HepG2 (cell line): ENCODE results near the gene RBSN. TPM values are rescaled to one million over a fixed set of nuclear protein-coding genes. Genes with fewer than 3 reads are reported as not detected.

Experiments
- ATAC-seq: fragments of 200-7000 bp; cut with Tn5 transposase; 3 replicates; pipeline ENCODE4 v1.9.1; 2020; ENCODE audit warnings: mild to moderate bottlenecking, moderate library complexity
- BruUV-seq: library from RNA; stranded (reverse); fragments of 400-500 nt; replicated peaks from 2 replicates; lab custom pipeline; 2021; lab: Mats Ljungman, UMichigan
- CTCF ChIA-PET: fragments of 300-600 bp; formaldehyde crosslinking; extraction: SDS; loops from one replicate; lab custom pipeline; 2021; ENCODE audit warnings: low total read pairs, inconsistent platforms, low intra/inter-chr PET ratio; lab: Yijun Ruan, JAX
- POLR2A ChIA-PET: fragments of 350-600 bp; sonication (Branson Sonifier 250); formaldehyde crosslinking; loops from one replicate; lab custom pipeline; 2020; ENCODE audit warnings: antibody characterized with exemption, inconsistent platforms; lab: Yijun Ruan, JAX
- DNase-seq: peaks from one replicate; pipeline ENCODE4 v3.0.0-alpha.2; 2015; ENCODE audit warnings: low spot score
- FAIRE-seq: peaks from 3 replicates; lab custom pipeline; 2011; peaks lifted over from hg19 to GRCh38; lab: Jason Lieb, UNC
- H2AFZ ChIP-seq: one replicate; pipeline ENCODE4 v1.6.1; 2011; ENCODE audit warnings: low read length, inconsistent platforms
- H3K27ac ChIP-seq: fragments of 300-600 bp; 3 replicates; pipeline ENCODE4 v1.8.0; 2011; ENCODE audit warnings: mixed run types, mild to moderate bottlenecking, mixed read lengths, low read length, inconsistent platforms; ENCODE audit not compliant: insufficient read depth; ENCODE audit errors: extremely low read length
- H3K27me3 ChIP-seq, 2 experiments: fragments of 200-600 bp in 1 of 2; 2 replicates in 1 of 2; 3 replicates in 1 of 2; pipeline versions ENCODE4 v1.6.0 to v1.8.0; 2011; ENCODE audit warnings: low read length in 2 of 2, mild to moderate bottlenecking in 2 of 2, moderate library complexity in 2 of 2, inconsistent platforms in 1 of 2; ENCODE audit not compliant: insufficient read depth in 2 of 2, control insufficient read depth in 1 of 2
- H3K36me3 ChIP-seq, 2 experiments: fragments of 200-600 bp in 1 of 2; replicated peaks in 1 of 2; 2 replicates in 1 of 2; 3 replicates in 1 of 2; pipeline versions ENCODE4 v1.5.1 to v1.8.0; 2011; ENCODE audit warnings: low read length in 2 of 2, inconsistent platforms in 1 of 2; ENCODE audit not compliant: insufficient read depth in 2 of 2, control insufficient read depth in 1 of 2
- H3K4me1 ChIP-seq: 2 replicates; pipeline ENCODE4 v1.5.1; 2012; ENCODE audit warnings: low read length, inconsistent platforms; ENCODE audit not compliant: insufficient read depth
- H3K4me2 ChIP-seq: 2 replicates; pipeline ENCODE4 v1.6.0; 2011; ENCODE audit warnings: low read depth, low read length, inconsistent platforms
- H3K4me3 ChIP-seq, 3 experiments: fragments of 200-600 bp in 1 of 3; sonication (generic), shearing (Covaris generic) in 1 of 3; replicated peaks in 1 of 3; 2 replicates each; pipeline ENCODE4 v1.5.1; 2011 to 2016; ENCODE audit warnings: low read length in 3 of 3, inconsistent platforms in 2 of 3, low read depth in 2 of 3, mild to moderate bottlenecking in 2 of 3, control low read depth in 1 of 3, mixed read lengths in 1 of 3; ENCODE audit not compliant: insufficient read depth in 1 of 3
- H3K79me2 ChIP-seq: one replicate; pipeline ENCODE4 v1.6.1; 2011; ENCODE audit warnings: low read length, inconsistent platforms; ENCODE audit not compliant: insufficient read depth
- H3K9ac ChIP-seq: 2 replicates; pipeline ENCODE4 v1.6.0; 2011; ENCODE audit warnings: mild to moderate bottlenecking, low read depth, low read length, inconsistent platforms; ENCODE audit not compliant: insufficient read depth
- H3K9me3 ChIP-seq: 2 replicates; pipeline ENCODE4 v1.5.1; 2012; ENCODE audit warnings: mild to moderate bottlenecking, low read length
- H4K20me1 ChIP-seq: 2 replicates; pipeline ENCODE4 v1.6.0; 2011; ENCODE audit warnings: inconsistent platforms, mild to moderate bottlenecking, low read length, moderate library complexity; ENCODE audit not compliant: insufficient read depth
- ARNT ChIP-seq: fragments of 450-650 bp; IDR thresholded peaks from 2 replicates; pipeline ENCODE4 v1.6.1; 2017
- EED ChIP-seq: sonication (generic); formaldehyde crosslinking; IDR thresholded peaks from 2 replicates; pipeline ENCODE4 v1.5.0; 2020; ENCODE audit warnings: mild to moderate bottlenecking, missing genetic modification reagents
- HNF4A ChIP-seq: sonication (generic); formaldehyde crosslinking; IDR thresholded peaks from 2 replicates; pipeline ENCODE4 v1.4.0; 2020; ENCODE audit warnings: missing genetic modification reagents
- KLF6 ChIP-seq: IDR thresholded peaks from 2 replicates; pipeline ENCODE4 v1.8.0; 2016; ENCODE audit warnings: missing biosample characterization, missing genetic modification reagents
- MAX ChIP-seq: IDR thresholded peaks from 2 replicates; pipeline ENCODE4 v1.6.1; 2012; ENCODE audit warnings: inconsistent platforms
- MYPOP ChIP-seq: sonication (generic); formaldehyde crosslinking; IDR thresholded peaks from 2 replicates; pipeline ENCODE4 v1.8.1; 2023; ENCODE audit warnings: mild to moderate bottlenecking, moderate library complexity, missing genetic modification reagents
- PHB2 ChIP-seq: fragments of 450-650 bp; IDR thresholded peaks from 2 replicates; pipeline ENCODE4 v1.6.1; 2018; ENCODE audit not compliant: partially characterized antibody
- RARA ChIP-seq: IDR thresholded peaks from 2 replicates; pipeline ENCODE4 v1.6.1; 2016; ENCODE audit warnings: missing genetic modification reagents, missing compliant biosample characterization
- RARG ChIP-seq: sonication (generic); formaldehyde crosslinking; IDR thresholded peaks from 2 replicates; pipeline ENCODE4 v1.4.0; 2020; ENCODE audit warnings: low read depth, mild to moderate bottlenecking, missing genetic modification reagents
- RBM22 ChIP-seq: fragments of 200-400 bp; formaldehyde crosslinking; optimal IDR thresholded peaks from 2 replicates; pipeline ENCODE3; 2017; ENCODE audit warnings: mild to moderate bottlenecking, low read length, moderate library complexity
- SATB2 ChIP-seq: sonication (generic); formaldehyde crosslinking; IDR thresholded peaks from 2 replicates; pipeline ENCODE4 v1.5.0; 2020; ENCODE audit warnings: missing genetic modification reagents
- SIX1 ChIP-seq: sonication (generic); formaldehyde crosslinking; IDR thresholded peaks from 2 replicates; pipeline ENCODE4 v1.4.0; 2020; ENCODE audit warnings: missing genetic modification reagents, borderline replicate concordance
- SIX4 ChIP-seq: sonication (generic); formaldehyde crosslinking; IDR thresholded peaks from 2 replicates; pipeline ENCODE4 v1.4.0; 2020; ENCODE audit warnings: missing genetic modification reagents
- ZMYM4 ChIP-seq: sonication (generic); formaldehyde crosslinking; IDR thresholded peaks from 2 replicates; pipeline ENCODE4 v1.8.1; 2023; ENCODE audit warnings: mild to moderate bottlenecking, missing genetic modification reagents
- ZNF280D ChIP-seq: sonication (generic); formaldehyde crosslinking; IDR thresholded peaks from 2 replicates; pipeline ENCODE4 v1.5.1; 2020; ENCODE audit warnings: mild to moderate bottlenecking, missing genetic modification reagents
- ZNF567 ChIP-seq: sonication (generic); formaldehyde crosslinking; IDR thresholded peaks from 2 replicates; pipeline ENCODE4 v1.8.1; 2023; ENCODE audit warnings: mild to moderate bottlenecking, missing genetic modification reagents, borderline replicate concordance
- WGBS: methylation state at CpG from one replicate; pipeline ENCODE4 v1.1.6; 2017; ENCODE audit warnings: low lambda C conversion rate; 5-methylcytosine and 5-hydroxymethylcytosine counted together
- in situ Hi-C: cut with HindIII; loops from 2 replicates; pipeline ENCODE4 v1.10.0; 2017; ENCODE audit warnings: low pct_unique_long_range_greater_than_20kb; ENCODE audit not compliant: extremely low pct_ligation_motif_present
- intact Hi-C: fragments of 100-400 bp; cut with micrococcal nuclease; formaldehyde crosslinking; loops from one replicate; pipeline ENCODE4 v1.10.0; 2022; ENCODE audit not compliant: unreplicated experiment
- polyA plus RNA-seq, 8 experiments: library from polyadenylated mRNA; depleted of rRNA in 3 of 8; stranded (reverse) in 7 of 8; unstranded in 1 of 8; fragments of >200 nt; fragmentation: Illumina TruSeq in 4 of 8; extraction: Trizol in 4 of 8; gene quantifications; 2 replicates each; pipeline versions ENCODE4 v1.2.1 to v1.2.3, GENCODE V29; 2011 to 2016; ENCODE audit warnings: low read depth in 4 of 8, missing spikeins in 1 of 8, mixed read lengths in 1 of 8; ENCODE audit not compliant: insufficient read depth in 1 of 8
- total RNA-seq, 5 experiments: library from RNA; depleted of rRNA; stranded (reverse); fragments of >200 nt; fragmentation: Illumina TruSeq; extraction: Trizol; gene quantifications; 2 replicates each; pipeline ENCODE4 v1.2.3, GENCODE V29; 2016; ENCODE audit warnings: low read depth in 1 of 5

The RBSN gene
- total and polyA plus RNA-seq, 2 of the 13 experiments (the other 11 are each of a cell fraction or from before 2014, with no cell fraction given) = 7.9 to 11.8 TPM

- no peak for TF ChIP-seq ZNF280D
- TF ChIP-seq MAX = no peak
- TF ChIP-seq RARA (CRISPR knock-in tag) = no peak
Measured at GRCh38 chr3:15086263-15086662, 12.7 kb downstream of the RBSN start (continued).

GRCh38 chr3:15083252-15083651 is 15.7 kb downstream of the RBSN start:
- Histone ChIP-seq H3K4me3 (no peak overlapping the region), H3K27ac (peak overlapping the region; percentile 28), H3K4me2 (no peak overlapping the region), H2AFZ (no peak overlapping the region), H4K20me1 (no peaks in the 10 kb centered on the region), H3K36me3 (peaks cover 25 to 61% of the 10 kb centered on the region in 2 experiments), H3K9me3 (no peaks in the 10 kb centered on the region), H3K4me1 (peaks cover 30% of the 10 kb centered on the region), H3K9ac (no peak overlapping the region), H3K27me3 (no peaks in the 10 kb centered on the region), H3K79me2 (no peaks in the 10 kb centered on the region)
- DNase-seq (no peak), ATAC-seq (peak; percentile 88), FAIRE-seq (peak; percentile 63)
- no TSS peak for BruUV-seq
- CTCF ChIA-PET = no interaction called here
- 0% methylated on average over 1 of the region's 1 CpG for WGBS
- POLR2A ChIA-PET = no interaction called here
- in situ Hi-C loops = no loop called here
- intact Hi-C loops = no loop called here
- TF ChIP-seq HNF4A (CRISPR knock-in tag) (peak; percentile 42; the same call in 1 of the 2 replicates), SATB2 (CRISPR knock-in tag) (no peak), PHB2 (no peak), EED (CRISPR knock-in tag) (no peak), MYPOP (no peak), KLF6 (CRISPR knock-in tag) (no peak), SIX1 (CRISPR knock-in tag) (peak; percentile 82), ZNF567 (CRISPR knock-in tag) (no peak), SIX4 (CRISPR knock-in tag) (0 out of 2 replicates have a peak, but pooled peaks have one; percentile 44), RBM22 (no peak), ARNT (no peak), ZMYM4 (CRISPR knock-in tag) (no peak), RARG (no peak)
